NCI-H526 treated with DMSO at 0.1 percent for 48 hours (cell line): Measurements from ENCODE around the gene MTG1.
A peak's percentile ranks its signal among the peaks of the same experiment; 100 is the strongest.

Experiments
- DNase-seq: peaks from one replicate; lab custom pipeline; 2025; lab: John Stamatoyannopoulos, UW

Gene MTG1, protein sequence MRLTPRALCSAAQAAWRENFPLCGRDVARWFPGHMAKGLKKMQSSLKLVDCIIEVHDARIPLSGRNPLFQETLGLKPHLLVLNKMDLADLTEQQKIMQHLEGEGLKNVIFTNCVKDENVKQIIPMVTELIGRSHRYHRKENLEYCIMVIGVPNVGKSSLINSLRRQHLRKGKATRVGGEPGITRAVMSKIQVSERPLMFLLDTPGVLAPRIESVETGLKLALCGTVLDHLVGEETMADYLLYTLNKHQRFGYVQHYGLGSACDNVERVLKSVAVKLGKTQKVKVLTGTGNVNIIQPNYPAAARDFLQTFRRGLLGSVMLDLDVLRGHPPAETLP

DNA sequence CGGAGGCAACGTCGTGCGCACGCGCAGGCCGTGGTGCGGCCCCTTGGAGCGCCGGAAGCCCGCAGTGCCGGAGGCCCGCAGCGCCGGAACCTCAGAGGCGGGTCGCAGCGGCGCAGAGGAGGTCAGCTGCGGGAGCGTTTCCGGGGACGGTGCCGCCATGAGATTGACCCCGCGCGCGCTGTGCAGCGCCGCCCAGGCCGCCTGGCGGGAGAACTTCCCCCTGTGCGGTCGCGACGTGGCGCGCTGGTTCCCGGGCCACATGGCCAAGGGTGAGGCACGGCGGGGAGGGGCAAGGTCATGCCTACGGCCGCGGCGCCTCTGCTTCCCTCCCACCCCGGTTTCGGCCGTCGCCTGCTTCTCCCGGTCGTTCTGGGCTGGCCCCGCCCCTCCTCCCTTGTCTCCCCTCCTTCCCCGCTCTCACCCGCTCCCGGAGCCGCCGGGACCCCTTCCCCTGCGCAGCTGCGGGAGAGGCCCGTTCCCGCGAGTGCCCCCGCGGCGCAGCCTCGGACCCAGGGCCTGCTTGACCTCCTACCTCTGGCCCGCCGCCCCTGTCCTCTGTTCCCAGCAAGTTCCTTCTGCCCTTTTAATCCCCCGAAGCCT is at the start of gene MTG1:
TSS of gene MTG1 (plus strand) at position 94 of the 600 bp plus-strand sequence. CDS start at position 158, 64 bp downstream.
- DNase-seq = peak; percentile 57

DNA sequence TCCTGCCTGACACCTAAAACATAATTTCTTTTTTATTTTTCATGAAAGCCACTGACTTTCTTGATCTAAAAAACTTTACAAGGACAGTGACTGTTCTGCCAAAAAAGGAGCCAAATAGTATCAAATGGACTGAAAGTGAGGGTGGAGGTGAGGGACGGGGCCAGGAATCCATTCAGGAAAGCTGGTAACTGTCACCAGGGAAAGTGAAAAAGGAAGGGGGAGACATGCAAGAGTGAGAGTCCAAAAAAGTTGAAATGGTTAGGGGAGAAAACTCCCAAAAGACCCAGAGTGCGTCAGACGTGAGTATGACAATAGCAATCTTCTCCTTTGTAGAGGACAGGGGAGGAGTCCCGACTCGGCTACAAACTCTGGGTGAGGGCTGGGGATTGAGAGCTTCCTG is 49.7 kb upstream of the MTG1 start:
- DNase-seq = no peak

DNA sequence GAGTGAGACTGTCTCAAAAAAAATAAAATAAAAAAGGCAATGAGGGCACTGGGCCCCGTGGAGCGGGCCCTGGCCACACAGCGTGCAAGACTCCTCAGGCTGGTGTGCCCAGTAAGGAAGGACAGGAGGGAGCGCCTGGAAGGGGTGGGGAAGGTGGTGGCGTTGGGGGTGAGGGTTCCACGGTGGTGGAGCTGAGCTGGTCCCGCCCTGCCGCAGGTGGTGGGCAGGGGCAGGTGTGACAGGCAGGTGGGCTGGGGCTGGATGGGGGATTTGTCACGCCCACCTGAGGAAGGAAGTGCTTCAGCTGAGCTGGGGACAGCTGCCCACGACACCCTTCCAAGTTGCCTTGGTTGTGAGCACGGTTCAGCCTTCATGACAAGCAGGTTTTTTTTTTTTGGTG is 47.5 kb upstream of the MTG1 start:
- DNase-seq = no peak

DNA sequence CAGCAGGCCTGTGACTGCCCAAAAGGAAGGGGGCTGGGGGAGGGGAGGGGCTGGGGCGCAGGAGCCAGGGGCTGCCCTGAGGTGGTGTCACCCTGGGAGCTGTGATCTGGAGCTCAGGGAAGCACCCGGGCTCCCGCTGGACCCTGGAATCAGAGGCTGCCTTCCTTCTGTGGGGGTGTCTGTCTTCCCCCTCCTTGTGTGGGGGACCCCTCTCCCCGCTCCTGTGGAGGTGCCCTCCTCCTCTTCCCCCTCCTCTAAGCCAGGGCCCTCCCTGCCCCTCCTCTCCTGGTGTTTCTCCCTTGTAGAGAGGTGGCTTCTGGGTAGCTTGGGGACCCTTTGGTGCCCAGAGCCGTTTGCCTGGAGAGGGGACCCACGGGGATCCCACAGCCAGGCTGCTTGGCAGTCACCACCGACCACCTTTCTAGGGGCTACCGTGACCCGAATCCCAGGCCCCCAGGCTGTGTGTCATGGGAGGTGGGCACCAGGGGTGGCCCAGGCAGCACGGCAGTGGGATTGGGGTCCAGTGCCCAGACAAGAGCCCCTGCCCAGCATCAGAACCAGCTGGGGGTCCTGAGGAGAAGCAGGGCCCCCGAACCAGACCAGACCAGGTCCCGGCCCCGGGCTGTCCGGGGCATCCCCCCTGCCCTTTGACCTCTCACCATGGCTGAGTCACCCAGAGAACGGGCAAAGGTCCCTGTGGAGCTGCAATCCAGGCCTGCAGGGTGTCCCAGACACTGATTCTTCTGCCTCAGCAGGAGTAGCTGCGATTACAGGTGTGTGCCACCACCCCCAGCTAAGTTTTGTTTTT is 46.0 kb upstream of the MTG1 start:
- no peak for DNase-seq

DNA sequence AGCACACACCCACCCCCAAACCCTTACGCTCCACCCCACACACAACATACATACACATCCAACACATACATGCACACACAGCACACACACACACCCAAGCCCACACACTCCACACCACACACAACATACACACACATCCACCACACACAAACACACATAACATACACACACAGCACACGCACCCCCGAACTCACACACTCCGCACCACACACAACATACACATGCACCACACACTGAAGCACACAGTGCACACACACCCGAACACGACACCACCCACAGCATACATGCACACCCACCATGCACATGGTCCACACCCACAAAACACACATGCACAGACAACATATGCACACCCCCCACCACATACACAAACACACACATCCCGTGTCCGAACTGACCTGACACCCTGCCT is 44.8 kb upstream of the MTG1 start:
- DNase-seq = no peak

DNA sequence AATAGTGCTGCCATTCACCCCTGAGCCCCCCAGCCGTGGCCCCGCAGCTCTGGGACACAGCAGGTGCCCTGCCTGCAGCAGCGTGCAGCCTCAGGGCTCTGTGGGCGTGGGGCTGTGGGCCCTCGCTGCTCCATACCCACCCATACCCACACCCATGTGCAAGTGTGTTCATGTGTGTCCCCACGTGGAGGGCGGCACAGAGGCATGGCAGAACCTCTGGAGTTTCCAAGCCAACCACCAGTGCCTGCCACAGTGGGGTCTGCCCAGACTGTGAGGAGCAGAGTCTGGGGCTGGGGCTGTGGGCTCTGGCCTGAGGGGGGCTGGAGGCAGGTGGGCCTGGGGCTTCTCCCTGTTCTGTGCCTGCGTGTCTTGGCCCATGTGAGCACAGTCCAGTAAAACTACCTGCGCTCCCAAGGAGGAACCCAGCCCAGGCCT is 44.4 kb upstream of the MTG1 start:
- DNase-seq = no peak

DNA sequence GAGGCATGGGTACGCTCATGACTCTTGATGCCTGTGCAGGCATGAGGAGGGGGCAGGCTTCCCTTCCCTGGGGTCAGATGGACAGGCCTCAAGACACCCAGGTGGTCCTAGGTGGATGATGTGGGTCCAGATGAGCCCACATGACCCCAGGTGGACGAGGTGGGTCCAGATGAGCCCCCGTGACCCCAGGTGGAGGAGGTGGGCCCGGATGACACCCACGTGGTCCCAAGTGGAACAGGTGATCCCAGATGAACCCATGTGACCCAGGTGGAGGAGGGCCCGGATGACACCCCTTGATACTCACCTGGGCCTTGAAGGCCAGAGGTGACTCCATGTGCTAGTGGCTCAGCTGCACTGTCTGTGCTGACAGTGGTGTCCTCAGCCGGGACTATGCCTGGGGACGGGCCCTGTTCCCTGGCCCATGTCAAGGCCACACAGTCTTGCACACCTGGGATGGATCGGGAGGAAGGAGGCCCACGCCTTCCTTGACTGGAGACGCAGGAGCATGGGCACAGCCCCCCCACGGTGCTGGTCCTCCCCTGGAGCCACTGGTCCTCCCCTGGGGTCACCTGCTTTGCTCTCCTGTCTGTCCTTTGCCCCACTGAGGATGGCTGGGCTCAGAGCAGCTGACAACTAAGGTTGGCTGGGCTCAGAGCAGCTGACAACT is 43.5 kb upstream of the MTG1 start:
- no peak for DNase-seq

DNA sequence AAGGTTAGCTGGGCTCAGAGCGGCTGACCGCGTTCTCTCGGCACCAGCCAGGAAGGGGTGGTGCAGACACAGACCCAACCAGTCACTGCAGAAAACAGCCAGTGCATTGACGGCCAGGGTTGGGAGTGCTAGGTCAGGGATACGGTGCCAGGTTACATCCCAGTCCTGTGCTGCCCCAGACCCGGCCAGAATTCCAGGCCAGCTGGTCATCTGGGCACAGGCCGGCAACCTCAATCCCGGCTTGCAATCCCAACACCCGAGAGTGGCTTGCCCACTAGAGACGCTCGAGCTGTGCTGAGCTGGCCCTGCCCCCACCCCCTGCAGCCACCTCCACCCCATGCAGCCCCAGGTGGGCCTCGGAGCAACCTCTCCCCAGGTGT is 43.0 kb upstream of the MTG1 start:
- no peak for DNase-seq

DNA sequence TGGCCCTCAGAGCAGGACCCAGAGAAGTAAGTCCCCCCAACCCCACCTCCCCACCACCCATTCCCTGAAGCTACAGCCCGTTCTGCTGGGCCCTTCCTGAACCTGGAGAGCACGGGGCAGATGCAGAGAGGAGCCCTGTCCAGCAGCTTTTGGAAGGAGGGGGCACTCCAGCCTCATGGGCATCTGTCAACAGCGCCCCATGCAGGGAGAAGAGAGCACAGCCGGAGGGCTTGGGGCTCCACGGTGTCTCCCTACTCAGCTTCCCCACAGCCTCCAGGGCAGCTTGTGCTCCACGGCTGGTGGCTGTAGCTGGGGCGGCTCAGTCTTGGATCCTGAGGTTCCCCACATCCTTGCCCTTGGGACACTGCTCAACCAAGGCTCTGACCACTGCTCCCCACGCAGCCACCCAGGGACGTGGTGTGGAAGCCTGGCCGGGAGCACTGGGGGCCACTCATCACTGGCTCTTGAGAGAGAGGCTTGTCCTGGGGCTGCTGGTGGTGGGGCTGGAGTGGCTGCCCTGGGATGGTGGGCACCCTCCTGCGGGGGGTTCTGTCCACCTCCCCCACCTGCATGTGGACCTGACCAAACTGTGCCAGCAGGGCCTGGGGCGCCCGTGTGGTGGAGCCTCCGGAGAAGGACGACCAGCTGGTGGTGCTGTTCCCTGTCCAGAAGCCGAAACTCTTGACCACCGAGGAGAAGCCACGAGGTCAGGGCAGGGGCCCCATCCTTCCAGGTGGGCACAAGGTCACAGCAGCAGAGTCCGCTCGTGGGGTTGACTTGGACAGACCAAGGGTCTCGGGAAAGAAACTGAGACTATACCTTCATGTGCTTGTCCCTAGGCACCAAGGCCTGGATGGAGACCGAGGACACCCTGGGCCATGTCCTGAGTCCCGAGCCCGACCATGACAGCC is 42.3 kb upstream of the MTG1 start:
- DNase-seq = no peak

DNA sequence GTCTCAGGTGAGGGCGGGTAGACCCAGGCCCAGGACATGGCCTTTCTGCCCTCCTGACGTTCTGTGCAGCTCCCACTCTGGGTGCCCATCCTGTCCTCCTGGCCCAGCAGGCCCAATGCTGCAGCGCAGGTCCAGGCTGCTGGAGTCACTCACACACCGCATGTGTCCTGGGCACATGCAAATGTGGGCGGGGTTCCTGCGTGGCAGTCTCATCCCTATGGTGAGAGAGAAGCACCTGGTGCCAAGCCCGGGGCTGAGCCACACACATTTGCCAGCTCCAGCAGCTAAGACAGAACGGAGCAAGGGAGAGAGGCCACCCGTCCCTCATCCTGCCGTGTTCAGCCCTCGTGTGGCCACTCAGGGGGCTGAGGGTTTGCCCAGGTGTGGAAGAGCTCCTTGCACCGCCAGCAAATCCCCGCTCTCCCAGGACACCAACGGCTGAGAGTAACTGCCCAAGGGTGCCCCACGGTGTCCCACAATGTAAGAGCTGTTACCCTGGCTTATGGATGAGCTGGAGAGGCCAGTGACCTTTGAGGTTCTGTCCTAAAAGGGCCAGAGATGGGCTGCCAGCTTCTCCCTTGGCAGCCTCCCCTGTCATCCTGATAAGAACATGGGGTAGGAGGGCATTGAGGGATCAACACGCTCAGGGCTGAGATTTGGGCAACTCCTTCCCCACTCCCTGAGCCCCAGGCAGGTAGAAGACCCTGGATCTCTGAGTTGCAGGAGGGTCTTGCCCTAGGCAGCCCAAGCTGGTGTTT is 40.6 kb upstream of the MTG1 start:
- DNase-seq = peak; percentile 19

DNA sequence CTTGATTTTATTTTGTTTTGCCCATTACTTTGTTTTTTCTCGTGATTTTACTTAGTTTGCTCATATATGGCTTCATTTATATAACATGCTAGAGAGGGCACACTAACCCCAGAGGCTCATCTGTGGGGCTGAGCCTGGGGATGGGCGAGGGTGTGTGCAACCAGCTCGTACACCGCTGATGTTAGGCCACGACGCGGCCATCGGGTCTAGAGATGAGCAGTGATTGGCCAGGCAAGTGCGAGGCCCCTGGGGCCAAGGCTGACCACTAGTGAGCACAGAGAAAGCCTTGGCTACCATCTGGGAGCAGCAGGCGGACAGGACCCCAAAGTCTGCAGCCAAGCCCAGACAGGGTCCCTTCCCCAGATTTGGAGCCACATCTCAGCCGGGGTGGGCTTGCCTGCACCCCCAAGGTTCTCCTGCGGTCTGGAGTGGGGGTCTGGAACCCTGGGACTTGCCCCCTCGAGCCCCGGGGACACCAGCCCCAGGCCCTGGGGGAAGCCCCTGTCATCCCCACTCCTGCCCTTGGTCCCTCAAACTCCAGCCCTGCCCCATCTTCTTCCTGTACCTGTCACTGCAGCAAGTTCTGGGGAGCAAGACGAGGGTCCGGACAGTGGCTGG is 39.9 kb upstream of the MTG1 start:
- no peak for DNase-seq

DNA sequence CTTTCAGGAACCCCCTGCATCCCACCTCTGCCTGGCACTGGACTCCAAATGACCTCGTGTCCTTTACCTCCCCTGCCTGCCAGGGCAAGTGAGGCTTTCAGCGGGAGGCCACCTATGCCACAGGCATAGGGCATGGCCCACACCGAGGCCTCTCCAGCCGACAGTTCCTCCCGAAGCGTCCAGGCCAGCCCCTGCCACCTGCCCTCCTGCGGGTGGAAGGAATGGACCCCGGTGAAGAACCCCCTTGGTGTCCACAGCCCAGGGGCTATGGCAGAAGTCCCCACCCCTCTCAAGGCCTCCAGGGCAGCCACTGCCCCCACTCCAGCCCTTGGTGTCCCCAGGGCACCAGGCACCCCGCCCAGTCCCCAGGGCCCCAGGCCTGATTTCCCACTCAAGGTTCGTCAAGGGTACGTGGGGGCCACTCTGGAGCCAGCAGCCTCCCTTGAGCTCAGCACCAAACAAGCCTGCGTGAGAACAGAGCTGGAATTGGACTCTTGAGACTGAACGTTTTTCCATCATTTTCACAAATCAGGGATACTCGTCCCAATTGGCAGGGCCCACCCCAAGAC is 39.2 kb upstream of the MTG1 start:
- no peak for DNase-seq

DNA sequence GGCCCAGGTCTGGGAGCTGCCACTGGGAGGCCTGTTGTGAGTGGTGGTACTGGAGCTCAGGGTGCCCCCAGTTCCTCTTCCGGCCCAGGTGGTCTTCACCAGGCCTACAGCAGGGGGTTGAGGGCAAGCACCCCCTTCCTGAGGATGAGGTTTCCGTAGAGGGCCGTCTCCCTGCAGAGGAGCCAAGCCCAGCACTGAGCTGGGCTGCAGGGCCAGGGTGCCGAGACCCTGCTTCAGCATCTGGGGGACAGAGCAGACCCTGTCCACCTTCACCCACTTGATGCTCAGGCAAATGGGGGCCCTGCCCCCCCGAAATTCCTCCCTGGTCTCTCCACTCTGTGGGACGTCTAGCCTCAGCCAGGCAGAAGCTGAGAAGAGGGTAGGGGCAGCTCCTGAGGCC is 38.7 kb upstream of the MTG1 start:
- DNase-seq = no peak

DNA sequence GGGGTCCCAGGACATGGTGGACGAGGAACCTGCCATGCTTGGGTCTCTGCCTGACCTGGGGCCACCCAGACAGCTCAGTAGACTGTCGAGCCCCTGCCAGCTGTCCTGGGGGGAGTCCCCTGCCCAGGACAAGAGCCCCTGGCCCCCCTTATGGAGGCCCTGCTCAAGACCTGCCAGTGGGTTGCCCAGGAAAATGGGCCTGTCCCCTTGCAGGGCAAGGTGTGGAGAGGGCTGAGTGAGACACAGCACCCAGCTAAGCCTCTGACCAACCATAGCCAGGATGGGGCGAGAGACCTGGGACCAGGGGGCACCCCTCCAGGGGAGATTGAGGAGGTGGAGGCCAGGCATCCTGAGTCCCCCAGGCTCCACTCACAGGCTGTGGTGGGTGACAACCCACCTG is 38.0 kb upstream of the MTG1 start:
- no peak for DNase-seq

DNA sequence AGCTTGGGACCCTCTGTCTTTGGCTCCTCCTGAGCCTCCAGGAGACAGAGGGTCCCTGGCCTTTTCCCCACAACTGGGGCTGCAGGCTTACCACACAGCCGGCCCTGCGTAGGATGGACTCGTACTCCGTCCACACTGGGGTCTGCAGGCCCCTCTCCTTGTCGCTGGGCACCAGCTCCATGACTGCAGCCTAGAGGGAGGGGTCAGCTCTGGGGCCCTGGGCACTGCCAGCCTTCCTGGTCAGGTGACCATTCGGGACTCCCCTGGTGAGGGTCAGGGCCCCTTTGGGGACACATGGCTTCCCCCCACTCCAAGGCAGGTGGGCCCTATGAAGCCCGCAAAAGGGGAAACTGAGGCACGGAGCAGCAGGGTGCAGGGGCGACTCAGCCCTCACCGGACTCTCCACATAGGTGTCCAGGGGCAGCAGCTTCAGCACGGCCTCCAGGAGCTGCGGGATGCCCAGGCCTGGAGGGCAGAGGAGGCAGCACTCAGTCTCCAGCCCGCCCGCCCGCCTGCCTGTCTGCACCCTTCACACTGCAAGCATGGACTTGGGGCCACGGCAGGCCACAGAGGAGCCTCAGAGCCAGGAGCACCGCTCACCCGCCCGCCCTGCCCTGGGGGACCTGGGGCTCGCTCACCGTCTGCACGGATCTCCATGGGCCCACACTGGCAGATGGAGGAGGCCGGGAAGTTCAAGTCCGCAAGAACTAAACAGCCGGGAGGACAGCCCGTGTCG is 37.2 kb upstream of the MTG1 start:
- no peak for DNase-seq

DNA sequence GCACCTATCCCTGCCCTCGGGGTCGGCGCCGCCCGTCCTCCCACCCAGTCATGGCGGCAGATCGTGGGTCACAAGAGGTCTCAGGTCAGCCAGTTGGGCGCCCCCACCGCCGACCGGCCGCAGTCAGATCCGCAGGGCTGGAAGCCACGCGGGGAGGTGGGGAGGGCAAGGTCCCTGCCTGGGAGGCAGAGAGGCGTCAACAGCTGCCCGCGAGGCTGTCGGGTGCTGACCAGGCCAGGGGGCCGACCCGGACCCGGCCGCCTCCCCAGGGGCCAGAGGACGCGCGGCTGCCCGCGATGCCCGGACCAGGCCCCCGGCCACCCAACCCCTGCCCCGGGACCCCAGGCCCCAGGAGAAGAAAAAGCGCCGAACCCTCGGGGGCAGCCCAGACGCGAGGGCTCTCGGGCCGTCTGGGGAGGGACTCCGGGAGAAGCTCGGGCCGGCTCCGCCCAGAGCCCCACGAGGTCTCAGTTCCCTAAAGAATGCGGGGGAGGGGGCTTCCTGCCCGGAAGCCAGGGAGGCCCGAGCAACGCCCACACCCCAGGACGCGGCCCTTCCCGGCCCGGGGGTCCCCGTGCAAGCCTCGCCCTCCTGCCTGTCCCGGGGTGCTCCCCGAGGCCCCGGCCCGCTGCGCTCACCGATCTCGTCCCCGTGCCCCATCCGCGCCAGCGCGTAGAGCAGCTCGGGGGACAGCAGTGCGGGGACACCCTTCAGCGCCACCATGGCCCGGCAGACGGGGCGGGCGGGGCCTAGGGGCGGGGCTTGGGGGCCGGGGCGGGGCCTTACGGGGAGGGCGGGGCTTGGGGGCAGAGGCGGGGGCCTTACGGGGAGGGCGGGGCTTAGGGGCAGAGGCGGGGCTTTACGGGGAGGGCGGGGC is 36.4 kb upstream of the MTG1 start, which contains the start of gene FUOM:
TSS of gene FUOM (minus strand) at position 735 of the 877 bp plus-strand sequence. CDS start at position 723, 12 bp downstream.
- no peak for DNase-seq

DNA sequence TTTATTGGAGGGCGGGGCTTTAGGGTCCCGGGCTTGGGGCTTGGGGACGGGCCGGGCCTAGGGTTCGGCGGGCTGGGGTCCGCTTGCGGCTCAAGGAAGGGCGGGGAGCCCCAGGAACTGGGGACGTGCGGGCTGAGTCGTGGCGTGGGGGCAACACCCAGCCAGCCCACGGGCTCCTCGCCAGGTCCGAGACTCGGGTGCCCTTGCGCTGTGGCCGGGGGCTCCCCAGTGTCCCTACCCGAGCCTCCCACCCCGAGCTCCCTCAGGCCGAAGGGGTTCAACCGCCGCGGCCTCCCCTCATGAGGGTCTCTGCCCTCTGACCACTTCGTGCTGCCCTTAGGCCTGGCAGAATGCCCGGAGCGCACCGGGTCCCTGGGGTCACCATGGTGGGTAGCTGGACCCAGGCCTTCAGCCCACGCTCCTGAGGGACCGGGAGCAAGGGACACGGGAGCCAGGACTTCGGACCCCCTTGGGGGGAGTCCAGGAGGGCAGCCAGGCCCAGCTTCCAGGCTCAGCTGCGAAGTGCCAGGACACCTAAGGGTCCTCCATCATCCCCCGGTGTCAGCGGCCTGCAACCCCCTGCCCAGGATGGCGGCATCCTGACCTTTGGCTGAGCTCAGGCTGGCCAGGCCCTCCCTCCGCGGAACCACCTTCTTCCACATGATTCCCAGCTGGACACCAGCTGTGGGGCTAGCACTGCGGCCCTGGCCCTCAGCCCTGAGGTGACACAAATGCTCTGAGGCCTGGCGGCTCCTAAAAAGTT is 35.6 kb upstream of the MTG1 start:
- no peak for DNase-seq
